Stimulated activated CD8-positive, alpha-beta memory T cell treated with anti-CD3 and anti-CD28 coated beads, Interleukin-4, amount 100 ng/mL, for 1 hour (primary cell): ENCODE data around the gene PLS3.

ENCODE experiments used
- DNase-seq, 2 donors: peaks; one replicate each; pipeline ENCODE4 v3.0.0-alpha.2; 2020; ENCODE audit warnings: low read depth in 2 of 2, low spot score in 1 of 2

The PLS3 gene

GRCh38 chrX:115564243-115564642, 3.3 kb downstream of the PLS3 start:
- no peak for DNase-seq

- no peak for DNase-seq
Measured at GRCh38 chrX:115565888-115566287, 4.9 kb downstream of the PLS3 start.

DNA sequence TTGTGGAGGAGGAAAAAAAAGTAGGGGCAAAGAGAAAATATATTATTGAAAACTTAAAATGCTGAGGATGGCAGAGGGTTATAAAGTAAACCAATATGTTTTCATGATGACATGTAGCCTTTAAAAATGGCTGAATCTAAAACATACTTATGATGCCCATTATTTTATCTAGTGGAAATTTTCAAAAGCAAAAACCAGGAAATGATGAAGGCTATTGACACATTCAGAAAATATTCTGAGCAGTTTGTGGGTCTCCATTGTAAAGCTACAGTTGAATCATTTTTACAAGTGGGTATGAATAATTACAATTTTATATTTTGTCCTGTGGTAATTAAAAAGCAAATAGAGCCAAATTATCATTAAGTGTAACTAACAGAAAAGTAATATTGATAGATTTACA, 10.7 kb downstream of the PLS3 start:
- no peak for DNase-seq

- DNase-seq, result no peak
Measured at GRCh38 chrX:115573185-115573584, 12.2 kb downstream of the PLS3 start.

DNA sequence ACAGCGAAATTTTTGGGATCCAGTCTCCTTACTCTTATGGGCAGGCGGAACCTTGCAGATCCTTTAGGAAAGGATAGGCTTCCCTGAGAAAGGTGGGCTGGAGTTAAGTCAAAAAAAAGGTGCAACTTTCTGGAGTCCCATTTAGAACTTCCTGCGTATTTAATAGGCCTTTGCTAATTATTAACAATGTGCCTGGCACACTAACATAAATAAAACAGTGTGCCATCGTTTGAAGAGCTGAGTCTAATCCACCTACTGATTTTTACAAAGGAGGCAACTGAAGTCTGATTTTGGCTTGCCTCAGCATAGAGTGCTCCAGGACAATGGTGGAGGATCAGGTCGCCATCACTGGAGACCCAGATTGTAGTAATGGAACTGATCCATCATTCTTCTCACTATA, 15.7 kb downstream of the PLS3 start:
- DNase-seq, result no peak

- no peak for DNase-seq
Measured at GRCh38 chrX:115579327-115579726, 18.4 kb downstream of the PLS3 start.

GRCh38 chrX:115579786-115580294, 18.9 kb downstream of the PLS3 start:
- no peak for DNase-seq

GRCh38 chrX:115581759-115582615, 21.0 kb downstream of the PLS3 start:
- no peak for DNase-seq

DNA sequence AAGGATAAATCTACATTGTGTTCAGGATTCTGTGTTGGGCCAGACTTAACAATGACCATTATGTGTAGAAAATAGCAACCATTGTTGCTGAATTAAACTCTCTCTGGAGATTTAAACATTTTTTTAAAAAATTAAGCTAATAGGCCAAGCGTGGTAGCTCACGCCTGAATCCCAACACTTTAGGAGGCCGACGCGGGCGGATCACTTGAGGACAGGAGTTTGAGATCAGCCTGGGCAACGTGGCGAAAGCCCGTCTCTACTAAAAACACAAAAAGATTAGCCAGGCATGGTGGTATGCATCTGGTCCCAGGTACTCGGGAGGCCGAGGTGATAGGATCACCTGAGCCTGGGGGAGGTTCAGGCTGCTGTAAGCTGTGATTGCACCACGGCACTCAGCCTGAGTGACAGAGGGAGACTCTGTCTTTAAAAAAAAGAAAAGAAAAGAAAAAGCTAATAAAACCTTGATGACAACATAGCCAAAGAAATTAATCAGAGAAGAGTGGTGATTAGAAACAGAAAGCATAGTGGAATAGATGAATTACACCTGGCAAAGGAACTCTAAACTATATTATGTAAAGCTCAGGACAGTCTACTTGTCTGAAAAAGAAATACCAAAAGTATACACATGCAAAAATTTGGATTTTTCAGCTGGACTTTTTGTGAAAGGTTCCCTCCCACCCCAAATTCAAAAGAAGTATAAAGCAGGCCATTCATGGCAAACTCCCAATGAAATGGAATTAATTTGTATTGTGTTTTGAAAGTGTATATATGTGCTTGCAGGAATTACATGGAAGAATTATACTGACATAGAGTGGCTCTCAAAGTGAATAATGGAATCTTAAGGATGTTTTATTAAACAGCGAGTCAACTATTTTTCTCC, 21.9 kb downstream of the PLS3 start:
- no peak for DNase-seq

- DNase-seq, result no peak
Measured at GRCh38 chrX:115583496-115584004, 22.6 kb downstream of the PLS3 start.

DNA sequence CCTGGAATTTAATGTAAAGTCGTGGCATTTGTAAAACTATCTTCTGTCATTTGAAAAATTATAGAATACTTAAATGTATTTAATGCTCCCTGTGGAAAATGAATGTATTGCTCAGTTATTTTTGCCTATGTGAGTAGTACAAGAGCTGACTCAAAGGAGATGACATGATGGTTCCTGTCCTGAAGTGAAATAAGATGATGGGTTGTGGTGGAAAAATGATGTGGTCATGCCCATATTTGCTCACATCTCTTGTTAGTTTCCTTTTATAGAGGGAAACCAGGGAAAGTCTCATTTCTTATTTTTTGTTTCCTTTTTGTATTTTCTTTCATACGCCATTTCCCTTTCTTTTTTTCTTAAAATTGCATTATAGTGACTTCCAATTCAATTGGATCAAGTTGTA, 23.7 kb downstream of the PLS3 start:
- DNase-seq, result no peak

GRCh38 chrX:115588179-115588578, 27.2 kb downstream of the PLS3 start:
- DNase-seq, result no peak

GRCh38 chrX:115589419-115589818, 28.4 kb downstream of the PLS3 start:
- DNase-seq, result no peak

DNA sequence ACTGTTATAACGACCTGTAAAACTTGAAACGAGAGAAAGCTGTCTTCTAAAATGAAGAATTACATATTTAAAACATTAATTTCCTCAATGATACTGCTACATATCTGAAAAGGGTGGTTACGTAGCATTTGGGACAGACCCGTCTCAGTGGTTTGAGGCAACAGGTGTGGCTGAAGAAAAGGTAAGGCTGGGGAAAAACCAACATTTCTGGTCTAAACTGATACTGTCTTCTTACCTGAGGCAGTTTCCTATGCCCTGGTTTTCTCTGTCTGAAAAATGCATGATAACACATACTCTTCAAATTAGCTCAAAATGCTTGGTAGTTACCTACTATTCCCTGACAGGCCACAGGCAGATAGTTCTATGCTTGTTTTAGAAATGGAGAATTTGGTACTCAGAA, 30.4 kb downstream of the PLS3 start:
- no peak for DNase-seq

DNA sequence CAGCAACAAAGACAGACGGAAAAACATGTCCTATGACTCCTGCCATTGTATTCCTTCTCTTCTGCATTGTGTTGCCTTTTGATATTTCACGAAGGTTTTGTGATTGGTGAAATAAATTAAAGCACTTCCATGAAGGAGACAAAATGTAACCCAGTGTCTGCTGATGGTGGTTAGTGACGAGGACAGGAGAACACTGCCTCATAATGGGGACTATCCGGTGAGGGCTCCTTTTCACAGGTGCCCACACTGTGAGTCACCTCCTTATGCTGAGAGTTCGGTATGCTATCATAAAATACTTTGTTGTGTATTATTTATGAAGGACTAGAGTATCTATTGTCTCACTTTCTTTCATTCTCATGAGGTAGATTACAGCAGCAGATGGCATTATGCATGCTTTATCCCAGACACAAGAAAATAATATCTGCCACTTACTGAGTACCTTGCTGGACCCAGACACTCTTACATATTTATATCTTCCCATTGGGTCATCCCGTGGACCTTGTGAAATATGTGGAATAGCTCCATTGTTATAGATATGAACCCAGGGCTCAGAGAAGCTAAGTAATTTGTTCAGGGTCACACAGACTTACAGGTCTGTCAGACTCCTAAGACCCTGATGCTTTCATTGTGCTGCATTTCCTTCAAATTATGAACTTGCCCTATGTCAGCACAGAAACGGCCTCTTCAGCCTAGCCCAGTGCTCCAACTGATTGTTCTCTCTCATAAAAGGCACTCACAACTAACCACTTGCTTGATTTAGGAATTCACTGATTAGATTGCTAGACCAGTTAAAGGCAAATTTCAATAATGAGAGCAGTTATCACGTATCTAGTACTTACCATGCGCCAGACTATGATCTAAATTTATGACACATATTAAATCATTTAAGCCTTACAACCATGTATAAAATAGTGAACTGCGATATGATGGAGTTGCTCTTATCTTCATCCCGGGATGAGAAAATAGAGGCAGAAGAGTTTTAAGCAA, 31.2 kb downstream of the PLS3 start:
- no peak for DNase-seq

- DNase-seq, result no peak
Measured at GRCh38 chrX:115592997-115593734, 32.2 kb downstream of the PLS3 start.

DNA sequence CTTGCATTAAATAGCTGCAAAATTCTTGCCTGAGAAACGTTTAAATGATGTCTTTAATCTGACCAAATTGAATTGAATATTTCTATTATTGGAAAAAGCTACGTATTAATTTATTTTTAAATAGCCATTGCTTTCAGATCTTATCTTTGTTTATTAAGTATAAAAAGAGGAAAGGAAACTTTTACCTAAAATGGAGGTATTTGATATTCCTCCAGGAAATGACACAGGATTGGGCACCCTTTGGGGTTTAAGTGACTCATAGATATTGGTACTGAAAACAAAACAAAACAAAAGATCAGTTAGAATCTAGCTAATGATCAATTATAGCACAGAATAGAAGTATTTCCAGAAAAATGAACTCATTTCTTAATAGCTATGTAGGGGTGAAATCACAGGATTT, 34.1 kb downstream of the PLS3 start:
- no peak for DNase-seq

- DNase-seq, result no peak
Measured at GRCh38 chrX:115598556-115598955, 37.6 kb downstream of the PLS3 start.

DNA sequence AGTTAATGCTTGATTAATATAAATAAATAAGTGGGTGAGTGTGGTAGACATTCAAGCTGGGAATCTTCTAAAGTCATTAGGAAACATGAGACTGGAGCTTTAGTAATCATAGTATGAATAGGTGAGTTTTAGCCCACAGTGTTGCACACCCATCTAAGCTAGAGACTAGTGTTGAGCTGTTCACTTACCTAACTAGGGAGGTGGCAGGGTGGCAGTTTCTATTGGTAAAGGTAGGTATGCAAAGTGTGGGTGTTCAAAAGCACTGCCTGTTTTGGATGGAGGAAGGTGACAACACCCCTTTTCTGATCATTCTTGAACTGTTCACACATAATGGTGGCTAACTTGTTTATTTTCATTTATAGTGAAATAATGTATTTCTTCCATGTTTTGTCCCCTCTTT, 41.3 kb downstream of the PLS3 start:
- no peak for DNase-seq
